B cell (primary cell): ENCODE data around the gene PIK3C2G.

ENCODE experiments used
- CTCF ChIP-seq: fragments of 200-600 bp; IDR thresholded peaks from one replicate; pipeline ENCODE4 v1.8.0; 2022; ENCODE audit warnings: antibody characterized with exemption, mild to moderate bottlenecking
- EZH2 ChIP-seq: IDR thresholded peaks from 2 replicates; pipeline ENCODE4 v1.6.1; 2012; ENCODE audit warnings: borderline replicate concordance, low read depth, mild to moderate bottlenecking, moderate library complexity, low read length; ENCODE audit not compliant: insufficient read depth, poor library complexity, severe bottlenecking

- TF ChIP-seq CTCF (no peak), EZH2 (no peak)
These were observed 168.0 kb downstream of the PIK3C2G start for GRCh38 chr12:18429366-18429765.
